GM19240 (cell line): Measurements from ENCODE around the gene HOXB1.
A peak's percentile ranks its signal among the peaks of the same experiment; 100 is the strongest.
"Not testable (repeated sequence)": the region's sequence is repeated elsewhere in the genome, so short reads cannot be mapped to it uniquely, and the experiment has no call there.

ENCODE experiments used
- DNase-seq: peaks from one replicate; pipeline ENCODE4 v3.0.0; 2011; ENCODE audit warnings: low spot score; ENCODE audit not compliant: insufficient read length

Gene HOXB1

GRCh38 chr17:48499735-48500434 is 30.9 kb downstream of the HOXB1 start:
- no peak for DNase-seq

- no peak for DNase-seq
Observed at GRCh38 chr17:48499248-48499647, 31.6 kb downstream of the HOXB1 start.

- no peak for DNase-seq
Observed at GRCh38 chr17:48498164-48498850, 32.5 kb downstream of the HOXB1 start.

- no peak for DNase-seq
Observed at GRCh38 chr17:48497103-48497502, 33.7 kb downstream of the HOXB1 start.

- DNase-seq = no peak
Observed at GRCh38 chr17:48494335-48494734, 36.5 kb downstream of the HOXB1 start.

GRCh38 chr17:48492401-48493298 is 38.2 kb downstream of the HOXB1 start:
- peak; percentile 67 for DNase-seq

- no peak for DNase-seq
Observed at GRCh38 chr17:48491527-48492273, 39.1 kb downstream of the HOXB1 start.

- no peak for DNase-seq
Observed at GRCh38 chr17:48490451-48490892, 40.3 kb downstream of the HOXB1 start.

GRCh38 chr17:48489781-48490180 is 41.0 kb downstream of the HOXB1 start:
- no peak for DNase-seq

GRCh38 chr17:48488548-48489106 is 42.2 kb downstream of the HOXB1 start:
- no peak for DNase-seq

- no peak for DNase-seq
Observed at GRCh38 chr17:48487221-48487620, 43.6 kb downstream of the HOXB1 start.

- no peak for DNase-seq
Observed at GRCh38 chr17:48486557-48486956, 44.3 kb downstream of the HOXB1 start.

- no peak for DNase-seq
Observed at GRCh38 chr17:48484850-48485249, 46.0 kb downstream of the HOXB1 start.

- no peak for DNase-seq
Observed at GRCh38 chr17:48484256-48484655, 46.6 kb downstream of the HOXB1 start.

- no peak for DNase-seq
Observed at GRCh38 chr17:48483471-48484131, 47.2 kb downstream of the HOXB1 start.

- DNase-seq = no peak
Observed at GRCh38 chr17:48483004-48483403, 47.8 kb downstream of the HOXB1 start.

- DNase-seq = not testable (repeated sequence)
Observed at GRCh38 chr17:48482301-48482700, 48.5 kb downstream of the HOXB1 start.

- DNase-seq = no peak
Observed at GRCh38 chr17:48479014-48479402, 51.8 kb downstream of the HOXB1 start.
